ENCODE data around the gene NAA16.
"Not testable (repeated sequence)": the region's sequence is repeated elsewhere in the genome, so short reads cannot be mapped to it uniquely, and the experiment has no call there.

The NAA16 gene

DNA sequence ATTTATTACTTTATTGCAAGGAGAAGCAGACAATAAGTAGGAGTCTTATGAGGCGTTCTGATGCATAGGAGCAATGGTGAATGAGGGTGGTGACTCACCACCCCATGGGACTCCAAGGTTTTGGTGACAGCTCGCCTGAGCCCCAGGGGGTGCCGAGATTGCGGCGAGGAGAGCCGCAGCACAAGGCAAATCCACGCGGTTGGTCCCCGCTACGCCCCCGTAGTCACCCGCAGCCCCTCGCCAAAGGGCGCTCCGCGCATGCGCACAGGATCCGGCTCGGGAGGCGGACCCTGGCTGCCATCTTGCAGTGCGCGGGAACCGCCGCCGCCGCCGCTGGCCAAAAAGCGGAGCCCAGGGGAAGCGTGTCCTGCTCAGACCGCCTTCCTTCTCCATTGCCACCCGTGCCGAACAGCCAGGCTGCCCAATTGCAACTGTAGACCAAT lies at the start of gene NAA16:
Gene NAA16 (plus strand): TSS at position 305 of the 443 bp plus-strand sequence. CDS start 262 bp downstream, outside the sequence.
- DNase-seq, result peak; percentile 92 to 95

DNA sequence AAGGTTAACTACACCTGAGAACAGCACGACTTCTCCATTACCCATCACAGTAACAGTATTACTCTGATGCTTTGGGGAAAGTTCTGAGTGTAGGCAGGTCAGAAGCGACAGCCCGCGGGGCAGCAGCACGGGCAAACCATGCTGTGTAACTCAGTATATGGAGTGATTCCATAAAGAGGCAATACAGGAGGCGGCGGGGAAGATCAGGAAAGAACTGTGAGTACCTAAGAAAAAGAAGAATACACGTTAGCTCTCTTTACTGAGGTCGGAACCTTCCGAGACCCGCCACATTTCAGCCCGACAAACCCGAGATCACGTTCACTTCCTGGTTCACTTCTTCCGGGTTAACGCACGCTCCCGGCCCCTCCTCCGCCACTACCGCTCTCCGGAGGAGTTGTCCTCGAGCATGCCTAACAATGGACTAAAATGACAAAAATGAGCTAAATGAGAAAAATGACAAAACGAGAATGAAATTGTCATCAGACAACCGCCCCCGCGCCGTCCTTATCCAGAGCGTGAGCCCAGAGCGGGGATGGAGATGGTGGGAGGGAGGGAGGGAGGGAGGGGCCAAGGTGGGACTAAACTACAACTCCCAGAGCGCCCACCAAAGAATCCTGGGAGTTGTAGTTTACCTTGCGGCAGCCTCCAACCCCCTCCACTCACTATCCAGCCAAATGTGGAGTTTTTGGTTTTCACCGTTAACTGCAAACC lies 47.7 kb upstream of the NAA16 start, which contains the start of gene MTRF1:
Gene MTRF1 (minus strand): TSS at position 316 of the 711 bp plus-strand sequence. CDS start 2,669 bp downstream, outside the sequence.
- DNase-seq, result peak; percentile 78 to 83

GRCh38 chr13:41267106-41267505 lies 44.0 kb upstream of the NAA16 start:
- DNase-seq, result no peak

- DNase-seq, result peak in 1 of 2 donors; percentile 26
Observed at GRCh38 chr13:41268764-41269163, 42.3 kb upstream of the NAA16 start.

GRCh38 chr13:41271456-41272285 lies 39.4 kb upstream of the NAA16 start:
- peak in 1 of 2 donors; percentile 16 for DNase-seq

DNA sequence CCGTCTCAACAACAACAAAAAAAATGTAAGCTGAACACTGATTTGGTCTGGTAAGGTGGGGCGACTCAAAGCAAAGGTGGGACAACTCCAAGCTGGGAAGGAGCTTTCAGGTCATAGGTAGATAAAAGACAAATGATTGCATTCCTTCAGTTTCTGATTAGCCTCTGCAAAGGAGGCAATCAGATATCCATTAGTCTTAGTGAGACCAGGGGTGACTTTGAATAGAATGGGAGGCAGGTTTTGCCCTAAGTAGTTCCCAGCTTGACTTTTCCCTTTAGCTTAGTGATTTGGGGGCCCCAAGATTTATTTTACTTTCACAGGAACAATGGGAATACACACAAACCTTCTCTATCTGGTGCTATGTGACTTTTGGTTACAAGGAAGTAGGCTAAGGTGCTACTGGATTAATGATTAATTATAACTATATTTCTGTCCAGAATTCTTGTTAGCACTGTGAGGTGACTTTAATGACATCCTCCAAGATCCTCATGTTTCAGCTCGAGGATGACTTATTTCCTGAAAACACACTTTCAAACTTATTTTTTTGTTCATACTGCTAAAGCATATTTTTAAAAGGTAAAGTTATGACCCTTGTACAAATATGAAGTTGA lies 37.1 kb upstream of the NAA16 start:
- no peak for DNase-seq

DNA sequence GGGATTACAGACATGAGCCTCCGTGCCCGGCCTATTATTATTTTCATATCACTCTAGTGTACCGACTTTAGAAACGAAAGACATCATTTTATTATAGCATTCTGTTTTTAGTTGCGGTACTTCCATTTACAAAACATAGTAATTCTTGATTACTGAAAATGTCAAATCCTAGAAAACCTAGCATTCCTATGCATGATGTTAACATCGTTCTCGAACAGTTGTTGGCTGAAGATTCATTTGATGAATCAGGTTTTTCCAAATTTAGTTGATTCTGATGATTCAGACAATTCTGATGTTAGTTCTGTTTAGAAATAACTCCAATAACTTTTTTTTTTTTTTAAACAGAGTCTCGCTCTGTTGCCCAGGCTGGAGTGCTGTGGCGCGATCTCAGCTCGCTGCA lies 36.2 kb upstream of the NAA16 start:
- no peak for DNase-seq

GRCh38 chr13:41276824-41277223 lies 34.2 kb upstream of the NAA16 start:
- DNase-seq, result no peak

DNA sequence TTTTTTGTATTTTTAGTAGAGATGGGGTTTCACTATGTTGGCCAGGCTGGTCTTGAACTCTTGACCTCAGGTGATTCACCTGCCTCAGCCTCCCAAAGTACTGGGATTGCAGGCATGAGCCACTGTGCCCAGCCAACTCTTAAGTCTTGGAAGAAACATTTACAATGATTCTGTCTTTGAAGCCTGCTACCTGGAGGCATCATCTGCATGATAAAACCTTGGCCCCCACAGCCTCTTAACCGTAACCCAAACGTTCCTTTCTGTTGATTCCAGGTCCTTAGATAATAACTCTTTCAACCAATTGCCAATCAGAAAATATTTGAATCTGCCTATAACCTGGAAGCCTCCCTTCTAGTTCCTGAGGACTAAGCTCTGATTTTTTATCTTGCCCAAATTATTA lies 31.9 kb upstream of the NAA16 start:
- DNase-seq, result not testable (repeated sequence)

DNA sequence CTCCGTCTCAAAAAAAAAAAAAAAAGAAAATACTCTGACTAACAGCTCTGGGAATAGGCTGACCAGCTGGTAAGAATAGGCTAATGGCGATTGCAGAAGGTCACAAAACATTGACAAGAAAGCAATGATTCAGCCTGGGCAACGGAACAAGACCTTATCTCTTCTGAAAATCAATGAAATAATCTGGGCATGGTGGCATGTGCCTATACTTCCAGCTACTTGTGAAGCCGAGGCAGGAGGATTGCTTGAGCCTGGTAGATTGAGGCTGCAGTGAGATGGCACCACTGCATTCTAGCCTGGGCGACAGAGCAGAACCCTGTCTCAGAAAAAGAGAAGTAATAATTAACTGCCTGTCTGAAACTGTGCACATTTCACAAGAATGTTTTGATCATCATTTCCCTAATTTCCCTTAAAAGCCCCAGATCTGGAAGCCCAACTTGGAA lies 28.9 kb upstream of the NAA16 start:
- DNase-seq, result no peak

GRCh38 chr13:41284512-41285288 lies 26.4 kb upstream of the NAA16 start:
- DNase-seq, result no peak

DNA sequence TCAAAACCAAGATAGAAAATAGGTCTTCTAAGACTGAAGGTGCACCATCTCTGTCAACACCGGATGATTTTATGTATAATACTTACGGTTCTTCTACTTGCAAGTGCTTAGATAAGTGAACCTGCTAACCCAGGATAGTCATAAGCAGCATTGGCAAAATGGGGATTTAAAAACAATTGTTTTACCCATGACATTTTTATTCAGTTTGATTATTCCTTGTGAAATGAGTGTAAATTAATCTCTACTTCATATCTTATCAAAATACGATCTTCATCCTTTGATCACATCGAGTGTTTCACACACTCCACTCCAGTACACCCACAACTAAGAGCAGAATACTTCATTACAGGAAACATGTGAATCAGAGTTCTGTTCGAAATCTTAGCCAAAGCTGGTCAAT lies 24.7 kb upstream of the NAA16 start:
- DNase-seq, result peak in 1 of 2 donors; percentile 21

DNA sequence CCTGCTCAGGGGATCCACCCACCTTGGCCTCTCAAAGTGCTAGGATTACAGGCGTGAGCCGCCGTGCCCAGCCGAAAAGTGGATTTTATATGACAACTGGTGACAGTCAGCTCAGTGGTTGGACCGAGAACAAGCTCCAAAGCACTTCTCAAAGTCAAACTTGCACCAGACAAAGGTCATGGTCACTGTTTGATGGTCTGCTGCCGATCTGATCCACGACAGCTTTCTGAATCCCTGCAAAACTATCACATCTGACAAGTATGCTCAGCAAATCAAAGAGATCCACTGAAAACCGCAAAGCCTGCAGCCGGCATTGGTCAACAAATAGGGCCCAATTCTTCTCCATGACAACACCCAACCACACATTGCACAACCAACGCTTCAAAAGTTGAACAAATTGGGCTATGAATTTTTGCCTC lies 21.6 kb upstream of the NAA16 start:
- DNase-seq, result peak in 1 of 2 donors; percentile 2

DNA sequence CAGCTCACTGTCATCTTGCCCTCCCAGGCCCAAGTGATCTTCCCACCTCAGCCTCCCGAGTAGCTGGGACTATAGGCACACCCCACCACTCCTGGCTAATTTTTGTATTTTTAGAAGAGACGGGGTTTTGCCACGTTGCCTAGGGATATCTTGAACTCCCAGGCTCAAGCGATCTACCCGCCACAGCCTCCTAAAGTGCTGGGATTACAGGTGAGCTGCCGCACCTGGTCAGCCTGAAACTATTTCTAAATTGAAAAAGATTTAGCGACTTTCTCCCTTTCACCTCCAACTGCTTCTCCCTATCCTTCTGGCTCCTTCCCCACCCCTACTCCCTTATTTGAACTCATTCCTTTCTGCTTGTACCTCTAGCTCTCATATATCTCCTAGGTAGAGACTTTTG lies 19.8 kb upstream of the NAA16 start:
- no peak for DNase-seq

GRCh38 chr13:41293272-41293671 lies 17.8 kb upstream of the NAA16 start:
- no peak for DNase-seq

GRCh38 chr13:41294914-41295313 lies 16.2 kb upstream of the NAA16 start:
- no peak for DNase-seq

GRCh38 chr13:41295973-41296372 lies 15.1 kb upstream of the NAA16 start:
- no peak for DNase-seq

- no peak for DNase-seq
Observed at GRCh38 chr13:41296879-41297646, 14.0 kb upstream of the NAA16 start.

- no peak for DNase-seq
Observed at GRCh38 chr13:41299316-41300094, 11.6 kb upstream of the NAA16 start.

DNA sequence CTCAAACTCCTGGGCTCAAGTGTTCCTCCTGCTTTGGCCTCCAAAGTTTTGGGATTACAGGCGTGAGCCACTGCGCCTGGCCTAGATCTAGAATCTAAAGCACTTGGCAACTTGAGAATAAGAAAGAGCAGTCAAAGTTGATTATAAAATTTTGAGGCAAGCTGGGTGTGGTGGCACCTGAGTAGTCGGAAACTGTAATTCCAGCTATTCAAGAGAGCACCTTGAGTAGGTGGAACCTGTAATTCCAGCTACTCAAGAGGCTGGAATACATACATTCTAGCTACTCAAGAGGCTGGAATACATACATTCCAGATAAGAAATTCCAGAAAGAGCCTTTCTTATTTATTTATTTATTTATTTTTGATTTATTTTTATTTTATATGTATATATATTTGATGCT lies 8.3 kb upstream of the NAA16 start:
- DNase-seq, result no peak

DNA sequence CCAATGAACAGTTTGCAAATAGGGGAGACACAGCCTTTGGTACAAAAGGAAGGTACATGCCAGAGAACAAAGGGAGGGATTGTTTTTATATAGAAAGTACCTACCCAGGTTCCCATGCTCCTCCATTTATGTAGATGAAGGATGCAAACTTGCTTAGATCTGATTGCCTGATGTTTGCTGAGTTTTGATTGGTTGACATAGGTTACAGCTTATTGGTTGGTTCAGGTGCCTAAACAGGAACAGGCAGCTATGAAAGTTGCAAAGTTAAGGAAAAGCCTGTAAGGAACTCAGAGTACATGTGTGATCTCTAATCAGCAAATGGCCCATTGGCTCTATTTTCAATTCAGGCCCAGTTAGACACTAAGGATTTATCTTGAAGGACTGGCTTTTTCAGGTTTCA lies 6.5 kb upstream of the NAA16 start:
- DNase-seq, result no peak
